GM12873 (cell line): ENCODE results near the gene LAPTM5.

Experiments
- CTCF ChIP-seq: IDR thresholded peaks from 2 replicates; pipeline ENCODE4 v1.5.1; 2012; ENCODE audit warnings: low read depth, mild to moderate bottlenecking, moderate library complexity, low read length, control low read depth; ENCODE audit not compliant: insufficient read depth; ENCODE audit errors: missing control alignments

Gene LAPTM5

GRCh38 chr1:30789388-30790255 lies 32.0 kb upstream of the LAPTM5 start:
- no peak for TF ChIP-seq CTCF

GRCh38 chr1:30788580-30789387 lies 31.2 kb upstream of the LAPTM5 start:
- no peak for TF ChIP-seq CTCF

- no peak for TF ChIP-seq CTCF
Measured at GRCh38 chr1:30787856-30788495, 30.4 kb upstream of the LAPTM5 start.

- TF ChIP-seq CTCF: no peak
Measured at GRCh38 chr1:30787266-30787665, 29.7 kb upstream of the LAPTM5 start.

GRCh38 chr1:30786264-30786991 lies 28.9 kb upstream of the LAPTM5 start:
- no peak for TF ChIP-seq CTCF

- no peak for TF ChIP-seq CTCF
Measured at GRCh38 chr1:30785714-30786113, 28.1 kb upstream of the LAPTM5 start.
